NCI-H1105 treated with DMSO at 0.1 percent for 48 hours (cell line): Measurements from ENCODE around the gene LAMTOR2.
A peak's percentile ranks its signal among the peaks of the same experiment; 100 is the strongest.

ENCODE experiments used
- DNase-seq: peaks from one replicate; lab custom pipeline; 2025; lab: John Stamatoyannopoulos, UW

The LAMTOR2 gene

GRCh38 chr1:156099282-156099681 lies 44.7 kb downstream of the LAMTOR2 start:
- no peak for DNase-seq

- peak; percentile 47 for DNase-seq
These were observed 45.8 kb downstream of the LAMTOR2 start for GRCh38 chr1:156100205-156100995.

GRCh38 chr1:156101880-156102279 lies 47.3 kb downstream of the LAMTOR2 start:
- DNase-seq = no peak

GRCh38 chr1:156102633-156103511 lies 48.3 kb downstream of the LAMTOR2 start:
- DNase-seq = no peak

- no peak for DNase-seq
These were observed 49.0 kb downstream of the LAMTOR2 start for GRCh38 chr1:156103521-156103947.

- peak; percentile 23 for DNase-seq
These were observed 49.7 kb downstream of the LAMTOR2 start for GRCh38 chr1:156104065-156104810.

- no peak for DNase-seq
These were observed 50.6 kb downstream of the LAMTOR2 start for GRCh38 chr1:156104861-156105832.

- DNase-seq = no peak
These were observed 52.3 kb downstream of the LAMTOR2 start for GRCh38 chr1:156106624-156107488.

- no peak for DNase-seq
These were observed 53.5 kb downstream of the LAMTOR2 start for GRCh38 chr1:156108057-156108456.
